Effector memory CD4-positive, alpha-beta T cell (primary cell): ENCODE measurements around the gene SERPINA4.

Experiments
- DNase-seq, 3 donors: peaks; one replicate each; pipeline ENCODE4 v3.0.0-alpha.2; 2020
- H3K27ac ChIP-seq: 2 replicates; pipeline ENCODE4 v1.7.0; 2013; ENCODE audit warnings: mild to moderate bottlenecking, low read length, moderate library complexity; ENCODE audit not compliant: insufficient read depth, poor library complexity, severe bottlenecking
- H3K27me3 ChIP-seq: replicated peaks from 2 replicates; pipeline ENCODE4 v1.7.0; 2013; ENCODE audit warnings: mild to moderate bottlenecking, low read length; ENCODE audit not compliant: insufficient read depth, control insufficient read depth, poor library complexity, severe bottlenecking
- H3K36me3 ChIP-seq: 2 replicates; pipeline ENCODE4 v1.7.0; 2013; ENCODE audit warnings: mild to moderate bottlenecking, low read length, moderate library complexity; ENCODE audit not compliant: control insufficient read depth, insufficient read depth
- H3K4me1 ChIP-seq: 2 replicates; pipeline ENCODE4 v1.7.0; 2013; ENCODE audit warnings: low read length, mild to moderate bottlenecking; ENCODE audit not compliant: control insufficient read depth, insufficient read depth, poor library complexity, severe bottlenecking
- H3K4me3 ChIP-seq: 2 replicates; pipeline ENCODE4 v1.7.0; 2013; ENCODE audit warnings: low read length, low read depth, mild to moderate bottlenecking; ENCODE audit not compliant: insufficient read depth, poor library complexity, severe bottlenecking
- H3K9me3 ChIP-seq: 2 replicates; pipeline ENCODE4 v1.7.0; 2013; ENCODE audit warnings: mild to moderate bottlenecking, low read length, moderate library complexity; ENCODE audit not compliant: control insufficient read depth

SERPINA4 gene

DNA sequence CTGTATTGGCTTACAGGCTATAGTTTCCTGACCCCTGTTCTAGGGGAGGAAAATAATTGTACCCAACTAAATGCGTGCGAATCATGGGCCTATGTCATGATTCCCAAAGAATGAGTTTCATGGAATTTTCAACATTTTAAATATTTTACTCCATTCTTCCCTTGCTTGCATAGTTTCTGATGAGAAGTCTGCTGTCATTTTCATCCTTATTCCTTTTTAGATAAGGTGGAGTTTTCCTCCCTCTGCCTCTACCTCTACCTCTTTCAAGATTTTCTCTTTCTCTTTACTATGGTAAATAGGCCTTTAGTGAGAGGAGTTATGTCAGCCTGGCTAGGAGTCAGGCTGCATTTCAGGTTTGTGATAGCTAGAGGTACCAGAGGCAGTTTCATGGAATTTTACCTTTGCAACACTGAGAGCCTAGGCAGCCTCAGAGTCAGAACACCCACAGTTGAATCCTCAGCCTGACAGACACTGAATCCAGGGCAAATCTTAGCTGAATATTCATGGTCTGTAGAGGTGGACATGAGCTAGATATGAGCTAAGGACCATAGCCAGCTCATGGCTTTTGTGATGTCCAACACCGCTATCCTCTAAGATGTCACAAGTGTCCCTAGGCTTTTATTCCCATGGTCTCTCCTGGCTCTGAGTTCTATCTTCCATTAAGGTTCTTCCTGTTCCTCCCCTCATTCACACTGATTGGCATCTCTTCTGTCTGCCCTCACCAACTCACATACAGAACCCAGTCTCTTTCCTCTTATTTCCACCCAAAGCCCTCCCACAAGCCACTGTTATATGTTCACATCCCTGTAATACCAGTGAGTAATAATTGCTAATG, 57.0 kb downstream of the SERPINA4 start:
- H3K36me3 ChIP-seq: no peaks in the 10 kb centered on the region
- H3K27ac ChIP-seq: no peak overlapping the region
- no peaks in the 10 kb centered on the region for H3K9me3 ChIP-seq
- no peak for DNase-seq
- no peaks in the 10 kb centered on the region for H3K4me1 ChIP-seq
- H3K4me3 ChIP-seq: no peak overlapping the region
- no peaks in the 10 kb centered on the region for H3K27me3 ChIP-seq

DNA sequence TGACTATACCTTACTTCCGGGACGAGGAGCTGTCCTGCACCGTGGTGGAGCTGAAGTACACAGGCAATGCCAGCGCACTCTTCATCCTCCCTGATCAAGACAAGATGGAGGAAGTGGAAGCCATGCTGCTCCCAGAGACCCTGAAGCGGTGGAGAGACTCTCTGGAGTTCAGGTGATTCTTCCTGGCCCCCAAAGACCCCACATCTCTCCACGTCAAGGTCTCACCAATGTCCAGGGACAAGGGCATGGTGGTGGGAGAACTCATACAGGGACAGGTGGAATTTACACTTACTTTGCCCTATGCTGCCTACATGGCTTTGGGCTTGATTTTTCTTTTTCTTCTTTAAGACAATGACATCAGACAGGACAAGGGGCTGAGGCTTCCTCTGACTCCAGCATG, 58.1 kb downstream of the SERPINA4 start:
- no peaks in the 10 kb centered on the region for H3K4me1 ChIP-seq

More for the DNA sequence above, 58.1 kb downstream of the SERPINA4 start:
- H3K27ac ChIP-seq: no peak overlapping the region
- H3K27me3 ChIP-seq: no peaks in the 10 kb centered on the region
- H3K9me3 ChIP-seq: no peaks in the 10 kb centered on the region
- no peak for DNase-seq
- H3K4me3 ChIP-seq: no peak overlapping the region
- no peaks in the 10 kb centered on the region for H3K36me3 ChIP-seq
